ENCODE data around the gene CLEC4A.
"Not testable (repeated sequence)": the region's sequence is repeated elsewhere in the genome, so short reads cannot be mapped to it uniquely, and the experiment has no call there.

- not testable (repeated sequence) for TF ChIP-seq CTCF (conservative IDR thresholded peaks at IDR 0.05); EZH2 (IDR thresholded peaks at IDR 0.05; ENCODE audit: low read depth)
These were observed 10.3 kb upstream of the CLEC4A start for GRCh38 chr12:8113117-8113516.

Measured in PC-9 (cell line).